ENCODE measurements around the gene EXOC7.

EXOC7 gene

GRCh38 chr17:76119409-76120371 is 16.1 kb upstream of the EXOC7 start:
- no peak for DNase-seq (ENCODE audit: low spot score)

- DNase-seq (ENCODE audit: low spot score), result no peak
These were observed 11.7 kb upstream of the EXOC7 start for GRCh38 chr17:76115138-76115754.

DNA sequence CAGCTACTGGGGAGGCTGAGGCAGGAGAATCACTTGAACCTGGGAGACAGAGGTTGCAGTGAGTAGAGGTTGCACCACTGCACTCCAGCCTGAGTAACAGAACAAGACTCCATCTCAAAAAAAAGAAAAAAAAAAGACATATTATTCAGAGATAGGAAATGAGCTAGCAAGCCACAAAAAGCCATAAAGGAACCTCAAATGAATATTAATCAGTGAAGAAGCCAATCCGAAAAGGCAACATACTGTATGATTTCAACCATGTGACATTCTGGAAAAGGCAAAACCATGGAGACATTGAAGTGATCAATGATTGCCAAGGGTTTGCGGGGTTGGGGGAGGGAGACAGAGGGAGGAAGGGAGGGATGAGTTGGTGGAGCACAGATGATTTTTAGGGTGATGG is 8.4 kb upstream of the EXOC7 start:
- no peak for DNase-seq (ENCODE audit: low spot score)

GRCh38 chr17:76107509-76107908 is 3.9 kb upstream of the EXOC7 start:
- DNase-seq (ENCODE audit: low spot score), result no peak

- no peak for DNase-seq (ENCODE audit: low spot score)
These were observed 3.1 kb upstream of the EXOC7 start for GRCh38 chr17:76106703-76107102.

DNA sequence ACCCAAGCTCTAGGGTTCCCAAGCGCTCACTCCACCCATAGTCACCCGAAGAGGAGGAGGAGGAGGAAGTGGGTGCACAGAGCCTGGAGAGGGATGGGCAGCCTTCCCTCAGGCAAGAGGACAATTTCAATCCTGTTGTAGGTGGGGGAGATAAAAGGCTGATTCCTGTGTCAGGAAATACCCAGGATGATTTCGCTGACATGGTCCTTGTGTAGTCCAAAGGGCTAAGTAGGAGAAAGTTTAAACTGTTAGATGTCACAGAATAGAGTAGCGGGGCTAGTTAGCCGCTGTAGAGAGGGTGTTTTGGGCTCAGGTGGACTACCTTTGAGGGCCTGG is 1.3 kb upstream of the EXOC7 start:
- DNase-seq (ENCODE audit: low spot score), result no peak

DNA sequence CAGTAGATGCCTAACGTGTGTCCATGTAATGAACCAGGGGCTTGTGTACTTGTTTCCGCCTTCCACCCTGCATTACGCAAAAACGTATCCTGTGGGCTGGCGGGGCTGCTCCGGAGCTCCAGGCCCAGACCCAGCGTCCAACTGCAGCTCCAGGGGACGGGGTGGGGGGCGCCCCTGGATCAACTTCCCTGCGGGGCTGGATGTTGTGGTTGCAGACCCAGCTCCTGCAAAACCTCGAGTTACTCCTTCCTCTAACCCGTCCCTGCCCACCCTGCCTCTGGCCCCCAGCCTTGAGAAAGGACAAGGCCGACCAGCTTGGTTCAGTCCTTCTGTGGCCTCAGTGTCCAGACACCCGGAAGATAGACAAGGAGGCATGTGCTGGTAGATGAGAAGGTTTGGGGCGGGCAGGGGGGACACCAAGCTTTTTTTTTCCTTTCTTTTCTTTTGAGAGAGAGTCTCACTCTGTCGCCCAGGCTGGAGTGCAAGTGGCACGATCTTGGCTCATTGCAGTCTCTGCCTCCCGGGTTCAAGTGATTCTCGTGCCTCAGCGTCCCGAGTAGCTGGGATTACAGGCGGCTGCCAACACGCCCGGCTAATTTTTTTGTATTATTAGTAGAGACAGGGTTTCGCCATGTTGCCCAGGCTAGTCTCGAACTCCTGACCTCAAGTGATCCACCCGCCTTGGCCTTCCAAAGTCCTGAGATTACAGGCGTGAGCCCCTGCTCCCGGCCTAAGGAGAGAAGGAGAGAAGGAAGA is 731 bp upstream of the EXOC7 start:
- DNase-seq (ENCODE audit: low spot score), result no peak

GRCh38 chr17:76102944-76103273 is 678 bp downstream of the EXOC7 start:
- no peak for DNase-seq (ENCODE audit: low spot score)

DNA sequence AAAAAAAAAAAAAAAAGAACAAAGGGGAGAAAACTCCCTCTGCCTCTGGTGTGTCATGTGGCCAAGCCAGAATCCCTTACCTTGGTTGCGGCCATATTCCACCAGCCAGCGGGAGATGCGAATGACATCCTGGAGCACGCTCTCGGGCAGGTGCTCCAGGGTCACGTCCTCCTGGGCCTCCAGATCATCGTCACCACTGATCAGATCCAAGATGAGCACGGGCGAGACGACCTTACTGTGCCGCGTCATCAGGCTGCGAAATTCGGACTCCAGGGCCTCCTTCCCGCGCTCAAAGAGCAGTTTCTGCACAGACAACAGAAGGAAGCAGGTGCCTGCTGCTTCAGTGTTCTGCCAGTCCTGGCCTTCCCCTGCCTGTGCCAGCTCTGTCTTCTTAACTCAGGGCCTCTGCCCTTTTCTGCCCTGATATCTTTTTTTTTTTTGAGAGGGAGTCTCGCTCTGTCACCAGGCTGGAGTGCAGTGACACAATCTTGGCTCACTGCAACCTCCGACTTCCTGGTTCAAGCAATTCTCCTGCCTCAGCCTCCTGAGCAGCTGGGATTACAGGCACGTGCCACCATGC is 5.8 kb downstream of the EXOC7 start:
- DNase-seq (ENCODE audit: low spot score), result no peak

DNA sequence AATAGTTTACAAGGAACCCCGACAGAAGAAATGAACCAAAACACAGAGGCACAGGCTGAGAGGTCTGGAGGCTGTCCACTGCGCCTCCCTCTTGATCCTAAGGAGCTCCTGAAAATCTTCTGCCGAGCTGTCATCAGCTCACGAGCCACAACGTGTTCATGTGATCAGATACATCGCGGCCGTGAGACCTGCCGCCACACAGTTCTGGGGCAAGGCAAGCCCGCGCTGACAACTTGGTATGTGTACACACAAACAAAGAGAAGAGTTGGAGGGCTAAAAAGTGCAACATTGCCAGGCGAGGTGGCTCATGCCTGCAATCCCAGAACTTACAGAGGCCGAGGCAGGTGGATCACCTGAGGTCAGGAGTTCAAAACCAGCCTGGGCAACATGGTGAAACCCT is 7.6 kb downstream of the EXOC7 start:
- DNase-seq (ENCODE audit: low spot score), result no peak

DNA sequence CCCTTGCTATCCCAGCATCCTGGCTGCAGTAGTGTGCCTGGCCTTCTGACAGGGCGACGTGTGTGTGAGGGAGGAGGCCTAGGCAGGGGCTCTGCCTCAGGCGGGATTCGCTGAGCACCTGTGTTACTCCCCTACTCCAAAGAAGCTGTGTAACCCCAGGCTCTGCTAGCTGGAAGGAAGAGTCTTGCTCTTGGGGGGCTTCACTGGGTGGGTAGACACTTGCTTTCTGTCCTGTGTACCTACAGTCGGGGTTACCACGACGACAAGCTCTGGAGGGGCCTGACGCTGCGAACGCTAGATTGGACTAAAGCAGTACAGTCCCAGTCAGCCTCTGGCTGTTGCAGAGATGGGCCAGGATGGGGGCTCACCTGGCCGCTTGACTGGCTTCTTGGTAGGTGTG is 9.5 kb downstream of the EXOC7 start:
- DNase-seq (ENCODE audit: low spot score), result no peak

DNA sequence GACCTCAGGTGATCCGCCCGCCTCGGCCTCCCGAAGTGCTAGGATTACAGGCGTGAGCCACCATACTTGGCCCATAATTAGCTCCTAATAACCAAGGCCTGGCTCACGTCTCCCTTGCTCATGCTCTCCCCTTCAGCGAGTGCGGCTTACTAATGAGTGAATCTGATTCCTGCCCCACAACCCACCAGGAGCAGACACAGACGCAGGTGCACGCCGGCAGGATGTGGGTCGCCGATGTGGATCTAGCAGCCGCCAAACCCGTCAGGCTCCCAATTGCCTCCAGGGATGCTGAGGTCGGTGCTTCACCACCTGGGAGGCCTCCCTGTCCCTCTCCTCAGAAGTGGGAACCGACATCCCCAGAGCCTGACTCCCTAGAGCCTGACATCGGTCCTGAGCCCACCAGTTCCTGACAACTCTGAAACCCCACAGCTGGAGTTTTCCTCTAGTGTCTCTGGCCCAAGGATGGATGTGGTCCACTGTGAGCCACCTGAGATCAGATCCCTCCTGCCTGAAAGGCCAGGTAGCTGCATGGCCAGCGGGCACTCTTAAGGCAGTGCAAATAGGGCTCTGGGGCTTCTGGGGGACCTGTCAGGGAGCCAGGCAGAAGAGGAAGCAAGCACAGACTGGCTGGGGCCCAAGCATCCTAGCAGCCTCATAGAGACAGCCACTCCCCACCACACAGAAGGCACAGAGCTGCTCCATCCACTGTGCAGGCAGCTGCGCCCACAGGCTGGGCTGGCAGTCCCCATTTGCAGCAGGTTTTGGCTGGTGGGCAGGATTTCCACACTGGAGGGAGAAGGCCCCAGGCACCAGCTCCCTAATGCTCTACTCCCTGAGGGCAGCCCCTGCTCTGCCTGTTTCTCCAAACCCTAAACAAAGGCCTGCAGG is 10.8 kb downstream of the EXOC7 start:
- no peak for DNase-seq (ENCODE audit: low spot score)

DNA sequence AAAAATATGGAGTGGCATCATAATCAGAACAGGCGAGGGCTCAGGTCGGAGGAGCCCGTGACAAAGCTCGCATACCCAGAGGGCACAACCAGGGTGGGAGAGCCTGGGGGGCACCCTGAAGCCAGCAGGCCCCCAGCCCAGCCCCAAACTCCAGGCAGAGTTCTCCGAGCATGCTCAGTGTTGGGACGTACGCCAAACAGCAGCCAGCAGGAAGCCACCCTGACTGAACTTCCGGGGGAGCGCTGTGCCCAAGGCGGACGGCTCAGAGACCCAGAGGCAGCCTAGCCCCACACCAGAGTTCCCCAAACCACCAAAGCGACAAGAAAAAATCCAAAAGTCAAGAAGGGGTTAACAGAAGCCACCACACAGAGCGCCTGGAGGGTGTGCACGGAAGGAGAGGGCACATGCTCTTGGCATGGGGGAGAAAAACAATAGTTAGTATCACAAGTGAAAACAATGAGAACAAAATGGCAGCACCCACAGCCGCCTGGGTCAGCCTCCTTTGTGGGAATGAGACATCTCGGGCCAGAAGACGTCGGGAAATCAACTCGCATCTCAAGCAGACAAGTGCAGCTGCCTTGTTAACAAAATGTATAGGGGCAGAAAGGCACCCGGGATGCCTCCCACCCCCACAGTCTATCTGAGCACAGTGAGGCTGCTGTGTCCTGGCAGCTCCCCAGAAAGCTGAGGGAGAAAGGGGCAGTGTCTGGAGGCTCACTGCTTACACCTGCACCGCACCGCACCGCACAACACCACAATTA is 11.9 kb downstream of the EXOC7 start:
- DNase-seq (ENCODE audit: low spot score), result no peak

DNA sequence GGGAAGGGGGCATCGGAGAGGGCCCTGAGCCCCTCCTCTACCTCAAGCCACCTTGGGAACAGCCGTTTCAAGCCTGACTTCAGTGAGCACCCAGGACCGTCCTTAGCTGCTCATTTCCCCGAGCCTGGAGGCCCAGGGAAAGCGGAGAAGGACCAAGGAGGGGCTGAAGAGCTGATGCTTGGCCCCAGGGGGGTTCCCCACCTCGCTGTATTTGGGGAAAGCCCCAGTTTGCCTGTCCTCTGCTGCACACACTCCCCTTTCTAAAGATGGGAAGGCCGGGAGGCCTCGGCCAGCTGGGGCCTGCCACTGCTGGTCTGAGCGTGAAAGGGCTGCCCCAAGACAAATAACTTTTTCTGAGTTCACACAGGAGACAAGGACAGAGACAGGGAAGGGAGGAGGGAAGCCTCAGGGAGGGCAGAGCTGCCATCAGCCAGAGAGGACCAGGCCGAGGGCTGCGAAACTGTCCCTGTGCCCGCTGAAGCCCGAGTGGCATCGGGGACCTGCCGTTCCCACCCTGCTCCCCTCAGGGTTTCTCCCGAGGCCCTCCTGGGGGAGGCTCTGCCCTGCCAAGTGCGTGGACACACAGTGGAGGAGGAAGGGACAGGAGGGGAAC is 13.0 kb downstream of the EXOC7 start:
- DNase-seq (ENCODE audit: low spot score), result no peak

DNA sequence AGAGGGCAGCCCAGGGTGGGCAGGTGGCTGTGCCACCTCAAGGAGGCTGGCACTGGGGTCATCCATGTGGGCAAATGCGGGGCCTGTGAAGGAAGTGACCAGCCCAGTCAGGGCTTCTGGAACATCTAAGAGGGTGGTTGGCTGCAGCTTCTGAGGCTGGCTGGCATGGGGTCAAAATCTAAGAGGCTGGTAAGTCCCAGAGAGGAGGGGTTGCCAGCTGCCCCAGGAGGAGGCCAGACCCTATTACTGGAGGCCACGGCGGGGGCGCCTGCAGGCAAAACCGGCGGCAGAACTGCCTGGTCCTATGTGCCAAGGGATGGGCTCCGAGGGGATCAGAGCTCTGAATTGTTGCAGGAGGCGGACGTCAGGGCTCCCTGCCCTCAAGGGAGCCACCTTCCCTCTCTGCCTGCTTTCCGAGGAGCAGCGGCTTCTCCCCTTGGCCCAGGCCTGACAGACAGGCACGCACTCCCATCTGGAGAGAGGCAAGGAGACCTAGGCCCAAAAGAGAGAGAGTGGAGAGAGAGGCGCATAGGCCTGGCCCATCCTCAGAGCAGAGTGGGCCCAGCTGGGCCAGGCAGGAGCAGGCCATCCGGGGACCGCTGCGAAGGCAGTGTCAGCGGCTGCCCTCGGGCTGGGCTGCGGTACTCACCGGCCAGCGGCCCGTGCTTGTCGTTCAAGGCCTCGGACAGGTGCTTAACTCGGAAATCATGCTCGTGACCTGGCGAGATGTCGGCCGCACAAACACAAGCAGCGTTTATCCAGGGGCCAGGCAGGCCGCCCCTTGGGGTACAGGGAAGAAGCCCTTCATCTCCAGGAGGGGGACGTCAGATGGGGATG is 13.7 kb downstream of the EXOC7 start:
- no peak for DNase-seq (ENCODE audit: low spot score)

DNA sequence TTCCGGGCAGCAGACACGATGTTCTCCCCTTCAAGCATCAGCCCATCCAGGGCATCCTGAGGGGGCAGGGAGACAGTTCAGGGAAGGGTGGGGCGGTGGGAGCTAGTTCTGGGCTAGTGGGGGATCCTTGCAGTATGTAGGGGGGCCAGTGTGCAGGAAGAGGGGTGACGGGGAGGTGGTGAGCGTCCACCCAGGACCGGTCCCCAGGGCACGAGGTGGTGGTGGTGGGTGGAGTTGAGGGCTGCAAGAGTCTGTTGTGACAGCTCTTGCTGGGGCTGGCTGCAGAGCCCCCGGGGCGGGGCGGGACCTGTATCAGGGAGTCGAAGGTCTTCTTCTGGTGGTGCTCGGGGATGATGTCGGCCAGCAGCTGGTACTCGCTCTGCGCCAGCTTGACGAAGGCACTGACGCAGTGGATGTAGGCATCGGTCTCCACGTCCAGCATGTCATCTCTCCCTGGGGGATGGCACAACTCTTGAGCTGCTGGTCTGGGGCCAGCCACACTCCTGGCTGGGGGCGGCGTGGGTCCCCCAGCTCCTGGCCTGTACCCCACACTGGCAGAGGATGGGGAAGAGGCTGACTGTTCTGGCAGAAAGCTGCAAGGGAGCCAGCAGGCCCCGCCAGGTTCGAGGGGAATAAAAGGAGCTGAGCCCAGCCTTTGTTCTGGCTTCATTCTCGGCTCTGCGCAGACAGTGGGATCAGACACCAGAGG is 14.6 kb downstream of the EXOC7 start:
- no peak for DNase-seq (ENCODE audit: low spot score)

- DNase-seq (ENCODE audit: low spot score), result no peak
These were observed 15.3 kb downstream of the EXOC7 start for GRCh38 chr17:76088041-76088867.

- no peak for DNase-seq (ENCODE audit: low spot score)
These were observed 16.1 kb downstream of the EXOC7 start for GRCh38 chr17:76087531-76087930.
